H1 (cell line): Measurements from ENCODE around the gene ATG5. TPM values are rescaled to one million over a fixed set of nuclear protein-coding genes. Genes with fewer than 3 reads are reported as not detected.

Experiments
- CREB1 ChIP-seq: IDR thresholded peaks from 2 replicates; pipeline ENCODE4 v1.6.1; 2012; ENCODE audit warnings: inconsistent platforms
- SRF ChIP-seq: IDR thresholded peaks from 2 replicates; pipeline ENCODE4 v1.6.1; 2011; ENCODE audit warnings: mild to moderate bottlenecking, low read depth, low read length, moderate library complexity
- TBP ChIP-seq: IDR thresholded peaks from 2 replicates; pipeline ENCODE4 v1.6.1; 2011; ENCODE audit warnings: low read depth, low read length, improper control_type of control experiment
- polyA plus RNA-seq, 7 experiments: library from polyadenylated mRNA; depleted of rRNA in 3 of 7; stranded (reverse) in 5 of 7; unstranded in 2 of 7; fragments of >200 nt in 5 of 7; fragments of 200-250 nt in 2 of 7; gene quantifications; 1 replicate in 5 of 7; 2 replicates in 1 of 7; 4 replicates in 1 of 7; pipeline versions ENCODE4 v1.2.1 to v1.2.3, GENCODE V29; 2011 to 2013; ENCODE audit warnings: missing spikeins in 2 of 7, mixed read lengths in 2 of 7
- total RNA-seq: library from RNA; stranded (reverse); fragmentation: NEBNext Ultra II Directional; extraction: Animal tissue kit (Norgen Biotek cat#: 25700); gene quantifications from 2 replicates; pipeline ENCODE4 v1.2.1, GENCODE V29; 2021

ATG5 gene
- total and polyA plus RNA-seq, 2 of the 8 experiments (the other 6 are each of a cell fraction or from before 2014, with no cell fraction given), result 18.2 to 39.0 TPM

DNA sequence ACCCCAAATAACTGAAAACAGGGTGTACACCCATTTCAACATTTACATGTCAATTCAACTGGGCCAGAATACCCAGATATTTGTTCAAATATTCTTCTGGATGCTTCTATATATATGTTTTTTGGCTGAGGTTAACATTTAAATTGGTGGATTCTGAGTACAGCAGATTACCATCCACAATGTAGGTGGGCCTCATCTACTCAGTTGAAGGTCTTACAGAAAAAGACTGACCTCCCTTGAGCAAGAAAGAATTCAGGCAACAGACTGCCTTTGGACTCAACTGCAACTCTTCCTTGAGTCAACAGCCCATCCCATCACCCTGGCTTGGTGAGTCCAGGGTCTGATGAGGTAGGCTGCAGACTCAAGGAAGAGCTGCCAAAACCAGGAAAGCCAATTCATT lies 84.1 kb downstream of the ATG5 start (continued):
- TF ChIP-seq SRF, result no peak
- TF ChIP-seq TBP, result no peak
- no peak for TF ChIP-seq CREB1
- TF ChIP-seq, all 59 proteins: peak for 0
